Measurements from ENCODE around the gene DNASE1L1.

GRCh38 chrX:154411981-154412340 lies 2.9 kb upstream of the DNASE1L1 start:
- TF ChIP-seq CTCF (IDR thresholded peaks at IDR 0.05), result no peak
- peak in 1 of 2 donors; percentile 64 for TF ChIP-seq POLR2A (IDR thresholded peaks at IDR 0.05)

Data from thyroid gland (tissue), 4 donors.